GM18507 (cell line): Measurements from ENCODE around the gene ATG16L1.
A peak's percentile ranks its signal among the peaks of the same experiment; 100 is the strongest.

Source experiments
- DNase-seq: peaks from one replicate; pipeline ENCODE4 v3.0.0; 2011; ENCODE audit warnings: low read depth; ENCODE audit not compliant: insufficient read length; ENCODE audit errors: extremely low spot score
- FAIRE-seq: peaks from 2 replicates; lab custom pipeline; 2011; peaks lifted over from hg19 to GRCh38; lab: Jason Lieb, UNC

The ATG16L1 gene

GRCh38 chr2:233252227-233252626 lies 754 bp downstream of the ATG16L1 start:
- DNase-seq (no peak), FAIRE-seq (no peak)

GRCh38 chr2:233255151-233255550 lies 3.7 kb downstream of the ATG16L1 start:
- FAIRE-seq (no peak), DNase-seq (no peak)

GRCh38 chr2:233256048-233256447 lies 4.6 kb downstream of the ATG16L1 start:
- DNase-seq (no peak), FAIRE-seq (no peak)

GRCh38 chr2:233258211-233258610 lies 6.7 kb downstream of the ATG16L1 start:
- FAIRE-seq = no peak
- no peak for DNase-seq

GRCh38 chr2:233259730-233260129 lies 8.3 kb downstream of the ATG16L1 start:
- FAIRE-seq = no peak
- DNase-seq = no peak

GRCh38 chr2:233260661-233261060 lies 9.2 kb downstream of the ATG16L1 start:
- no peak for FAIRE-seq
- no peak for DNase-seq

- FAIRE-seq = peak; percentile 95
- DNase-seq = no peak
Measured at GRCh38 chr2:233261819-233262555, 10.5 kb downstream of the ATG16L1 start.

GRCh38 chr2:233262562-233262961 lies 11.1 kb downstream of the ATG16L1 start:
- DNase-seq (no peak), FAIRE-seq (no peak)

- FAIRE-seq (no peak), DNase-seq (no peak)
Measured at GRCh38 chr2:233263045-233263570, 11.6 kb downstream of the ATG16L1 start.

- DNase-seq = no peak
- FAIRE-seq = no peak
Measured at GRCh38 chr2:233264667-233265066, 13.2 kb downstream of the ATG16L1 start.

GRCh38 chr2:233265899-233266431 lies 14.5 kb downstream of the ATG16L1 start:
- FAIRE-seq (no peak), DNase-seq (no peak)

- FAIRE-seq = no peak
- DNase-seq = no peak
Measured at GRCh38 chr2:233266481-233266880, 15.0 kb downstream of the ATG16L1 start.

- peak; percentile 95 for FAIRE-seq
- DNase-seq = no peak
Measured at GRCh38 chr2:233267516-233268245, 16.2 kb downstream of the ATG16L1 start.

- DNase-seq (no peak), FAIRE-seq (no peak)
Measured at GRCh38 chr2:233270366-233270765, 18.9 kb downstream of the ATG16L1 start.

- DNase-seq = no peak
- no peak for FAIRE-seq
Measured at GRCh38 chr2:233270951-233271350, 19.5 kb downstream of the ATG16L1 start.

- DNase-seq (no peak), FAIRE-seq (no peak)
Measured at GRCh38 chr2:233271693-233272092, 20.2 kb downstream of the ATG16L1 start.

GRCh38 chr2:233273120-233273519 lies 21.6 kb downstream of the ATG16L1 start:
- FAIRE-seq = no peak
- DNase-seq = no peak

- DNase-seq (no peak), FAIRE-seq (no peak)
Measured at GRCh38 chr2:233275223-233275622, 23.8 kb downstream of the ATG16L1 start.

- no peak for FAIRE-seq
Measured at GRCh38 chr2:233278921-233279320, 27.4 kb downstream of the ATG16L1 start.

GRCh38 chr2:233280114-233280693 lies 28.7 kb downstream of the ATG16L1 start:
- no peak for FAIRE-seq
- DNase-seq = no peak

More at GRCh38 chr2:233278921-233279320, 27.4 kb downstream of the ATG16L1 start:
- no peak for DNase-seq
